WTC11 (cell line): ENCODE data around the gene FHIT. TPM values are rescaled to one million over a fixed set of nuclear protein-coding genes. Genes with fewer than 3 reads are reported as not detected.
"Not testable (repeated sequence)": the region's sequence is repeated elsewhere in the genome, so short reads cannot be mapped to it uniquely, and the experiment has no call there.

Source experiments
- ATAC-seq: fragments of 200-7000 bp; cut with Tn5 transposase; 2 replicates; pipeline ENCODE4 v1.10.0; 2021; ENCODE audit warnings: mild to moderate bottlenecking, moderate library complexity
- CTCF ChIA-PET: fragments of 300-600 bp; sonication (Branson Sonifier 250); formaldehyde crosslinking; loops from one replicate; lab custom pipeline; 2021; ENCODE audit warnings: antibody characterized with exemption; lab: Charles Lee
- POLR2A ChIA-PET: fragments of 350-600 bp; sonication (Branson Sonifier 250); formaldehyde crosslinking; loops from one replicate; lab custom pipeline; 2021; ENCODE audit warnings: antibody characterized with exemption; lab: Charles Lee
- DNase-seq: peaks from one replicate; pipeline ENCODE4 v3.0.0; 2021; ENCODE audit warnings: low spot score
- H3K27ac Mint-ChIP-seq: 2 replicates; pipeline ENCODE4 v1.8.0; 2021; ENCODE audit warnings: mixed read lengths
- H3K27me3 Mint-ChIP-seq: 2 replicates; pipeline ENCODE4 v1.8.0; 2021; ENCODE audit warnings: low read depth, mild to moderate bottlenecking, moderate library complexity, mixed read lengths
- H3K36me3 Mint-ChIP-seq: 2 replicates; pipeline ENCODE4 v1.8.0; 2021; ENCODE audit warnings: mixed read lengths
- H3K4me1 Mint-ChIP-seq: 2 replicates; pipeline ENCODE4 v1.8.0; 2022; ENCODE audit warnings: mixed read lengths
- H3K4me3 Mint-ChIP-seq: 2 replicates; pipeline ENCODE4 v1.8.0; 2021; ENCODE audit warnings: mild to moderate bottlenecking, moderate library complexity, mixed read lengths
- H3K9me3 Mint-ChIP-seq: 2 replicates; pipeline ENCODE4 v1.8.0; 2021; ENCODE audit warnings: mixed read lengths
- AFF4 ChIP-seq: sonication (generic); formaldehyde crosslinking; IDR thresholded peaks from 2 replicates; pipeline ENCODE4 v1.8.1; 2023; ENCODE audit warnings: mild to moderate bottlenecking, missing genetic modification reagents, borderline replicate concordance
- ATF1 ChIP-seq: sonication (generic); formaldehyde crosslinking; IDR thresholded peaks from 2 replicates; pipeline ENCODE4 v1.8.1; 2023; ENCODE audit warnings: mild to moderate bottlenecking, moderate library complexity, missing genetic modification reagents
- GABPB1 ChIP-seq: sonication (generic); formaldehyde crosslinking; IDR thresholded peaks from 2 replicates; pipeline ENCODE4 v1.8.1; 2023; ENCODE audit warnings: mild to moderate bottlenecking, missing genetic modification reagents
- JAZF1 ChIP-seq: fragments of 250-450 bp; sonication (Bioruptor Pico); IDR thresholded peaks from 2 replicates; pipeline ENCODE4 v1.9.0; 2021; ENCODE audit warnings: moderate library complexity, mild to moderate bottlenecking, inconsistent platforms
- NFATC4 ChIP-seq: fragments of 250-450 bp; sonication (Bioruptor Pico); IDR thresholded peaks from 2 replicates; pipeline ENCODE4 v1.9.0; 2021; ENCODE audit warnings: mild to moderate bottlenecking
- RORB ChIP-seq: fragments of 250-450 bp; sonication (Bioruptor Pico); IDR thresholded peaks from 2 replicates; pipeline ENCODE4 v1.9.0; 2021; ENCODE audit warnings: mild to moderate bottlenecking
- STAT6 ChIP-seq: sonication (generic); formaldehyde crosslinking; conservative IDR thresholded peaks from 2 replicates; pipeline ENCODE4 v1.8.1; 2023; ENCODE audit warnings: mild to moderate bottlenecking, low read depth, missing genetic modification reagents, moderate library complexity
- ZNF232 ChIP-seq: sonication (generic); formaldehyde crosslinking; IDR thresholded peaks from 2 replicates; pipeline ENCODE4 v1.8.0; 2022; ENCODE audit warnings: mild to moderate bottlenecking, missing genetic modification reagents
- ZNF263 ChIP-seq: sonication (generic); formaldehyde crosslinking; IDR thresholded peaks from 2 replicates; pipeline ENCODE4 v1.8.1; 2022; ENCODE audit warnings: low read depth, mild to moderate bottlenecking, moderate library complexity, missing genetic modification reagents
- total RNA-seq: library from RNA; stranded (reverse); gene quantifications from 3 replicates; pipeline ENCODE4 v1.2.3, GENCODE V29; 2021
- TF ChIP-seq, protein P1 (sequence below): fragments of 250-450 bp; sonication (Bioruptor Pico); IDR thresholded peaks from 2 replicates; pipeline ENCODE4 v1.8.0; 2021; ENCODE audit warnings: mild to moderate bottlenecking
- TF ChIP-seq, protein P2 (sequence below): sonication (generic); formaldehyde crosslinking; IDR thresholded peaks from 2 replicates; pipeline ENCODE4 v1.8.0; 2022; ENCODE audit warnings: mild to moderate bottlenecking, missing genetic modification reagents
- TF ChIP-seq, protein P3 (sequence below): sonication (generic); formaldehyde crosslinking; IDR thresholded peaks from 2 replicates; pipeline ENCODE4 v1.8.0; 2023; ENCODE audit warnings: mild to moderate bottlenecking, missing genetic modification reagents

FHIT gene
- total RNA-seq, 1 experiment from 2014 or later, result 2.6 TPM

- TF ChIP-seq, protein P1, sequence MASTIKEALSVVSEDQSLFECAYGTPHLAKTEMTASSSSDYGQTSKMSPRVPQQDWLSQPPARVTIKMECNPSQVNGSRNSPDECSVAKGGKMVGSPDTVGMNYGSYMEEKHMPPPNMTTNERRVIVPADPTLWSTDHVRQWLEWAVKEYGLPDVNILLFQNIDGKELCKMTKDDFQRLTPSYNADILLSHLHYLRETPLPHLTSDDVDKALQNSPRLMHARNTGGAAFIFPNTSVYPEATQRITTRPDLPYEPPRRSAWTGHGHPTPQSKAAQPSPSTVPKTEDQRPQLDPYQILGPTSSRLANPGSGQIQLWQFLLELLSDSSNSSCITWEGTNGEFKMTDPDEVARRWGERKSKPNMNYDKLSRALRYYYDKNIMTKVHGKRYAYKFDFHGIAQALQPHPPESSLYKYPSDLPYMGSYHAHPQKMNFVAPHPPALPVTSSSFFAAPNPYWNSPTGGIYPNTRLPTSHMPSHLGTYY (CRISPR knock-in tag), result no peak
- TF ChIP-seq JAZF1 (CRISPR knock-in tag) (no peak), NFATC4 (CRISPR knock-in tag) (no peak), ZNF232 (no peak), GABPB1 (CRISPR knock-in tag) (no peak), AFF4 (no peak), ZNF263 (CRISPR knock-in tag) (no peak), STAT6 (CRISPR knock-in tag) (no peak), ATF1 (CRISPR knock-in tag) (no peak), RORB (CRISPR knock-in tag) (no peak)
- TF ChIP-seq, protein P2, sequence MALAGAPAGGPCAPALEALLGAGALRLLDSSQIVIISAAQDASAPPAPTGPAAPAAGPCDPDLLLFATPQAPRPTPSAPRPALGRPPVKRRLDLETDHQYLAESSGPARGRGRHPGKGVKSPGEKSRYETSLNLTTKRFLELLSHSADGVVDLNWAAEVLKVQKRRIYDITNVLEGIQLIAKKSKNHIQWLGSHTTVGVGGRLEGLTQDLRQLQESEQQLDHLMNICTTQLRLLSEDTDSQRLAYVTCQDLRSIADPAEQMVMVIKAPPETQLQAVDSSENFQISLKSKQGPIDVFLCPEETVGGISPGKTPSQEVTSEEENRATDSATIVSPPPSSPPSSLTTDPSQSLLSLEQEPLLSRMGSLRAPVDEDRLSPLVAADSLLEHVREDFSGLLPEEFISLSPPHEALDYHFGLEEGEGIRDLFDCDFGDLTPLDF (CRISPR knock-in tag), result no peak
- TF ChIP-seq, protein P3, sequence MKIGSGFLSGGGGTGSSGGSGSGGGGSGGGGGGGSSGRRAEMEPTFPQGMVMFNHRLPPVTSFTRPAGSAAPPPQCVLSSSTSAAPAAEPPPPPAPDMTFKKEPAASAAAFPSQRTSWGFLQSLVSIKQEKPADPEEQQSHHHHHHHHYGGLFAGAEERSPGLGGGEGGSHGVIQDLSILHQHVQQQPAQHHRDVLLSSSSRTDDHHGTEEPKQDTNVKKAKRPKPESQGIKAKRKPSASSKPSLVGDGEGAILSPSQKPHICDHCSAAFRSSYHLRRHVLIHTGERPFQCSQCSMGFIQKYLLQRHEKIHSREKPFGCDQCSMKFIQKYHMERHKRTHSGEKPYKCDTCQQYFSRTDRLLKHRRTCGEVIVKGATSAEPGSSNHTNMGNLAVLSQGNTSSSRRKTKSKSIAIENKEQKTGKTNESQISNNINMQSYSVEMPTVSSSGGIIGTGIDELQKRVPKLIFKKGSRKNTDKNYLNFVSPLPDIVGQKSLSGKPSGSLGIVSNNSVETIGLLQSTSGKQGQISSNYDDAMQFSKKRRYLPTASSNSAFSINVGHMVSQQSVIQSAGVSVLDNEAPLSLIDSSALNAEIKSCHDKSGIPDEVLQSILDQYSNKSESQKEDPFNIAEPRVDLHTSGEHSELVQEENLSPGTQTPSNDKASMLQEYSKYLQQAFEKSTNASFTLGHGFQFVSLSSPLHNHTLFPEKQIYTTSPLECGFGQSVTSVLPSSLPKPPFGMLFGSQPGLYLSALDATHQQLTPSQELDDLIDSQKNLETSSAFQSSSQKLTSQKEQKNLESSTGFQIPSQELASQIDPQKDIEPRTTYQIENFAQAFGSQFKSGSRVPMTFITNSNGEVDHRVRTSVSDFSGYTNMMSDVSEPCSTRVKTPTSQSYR, result no peak
Measured at GRCh38 chr3:60989626-60990441, 261.4 kb downstream of the FHIT start (continued).

GRCh38 chr3:60987191-60987590, 264.1 kb downstream of the FHIT start:
- CTCF ChIA-PET, POLR2A ChIA-PET, ATAC-seq, H3K4me3 Mint-ChIP-seq, H3K27me3 Mint-ChIP-seq, H3K27ac Mint-ChIP-seq, DNase-seq, H3K4me1 Mint-ChIP-seq: not testable (repeated sequence)
- peaks cover 45% of the 10 kb centered on the region for H3K36me3 Mint-ChIP-seq
- H3K9me3 Mint-ChIP-seq, result peaks cover 61% of the 10 kb centered on the region
